H1 (cell line): ENCODE data around the gene PCED1B. TPM values are rescaled to one million over a fixed set of nuclear protein-coding genes. Genes with fewer than 3 reads are reported as not detected.

Experiments used
- CTCF ChIA-PET: fragments of 300-600 bp; sonication (Branson Sonifier 250); formaldehyde crosslinking; loops from one replicate; lab custom pipeline; 2021; ENCODE audit not compliant: partially characterized antibody; lab: Charles Lee
- POLR2A ChIA-PET: fragments of 300-600 bp; sonication (Branson Sonifier 250); formaldehyde crosslinking; loops from one replicate; lab custom pipeline; 2021; ENCODE audit warnings: inconsistent platforms; ENCODE audit not compliant: partially characterized antibody; lab: Charles Lee
- DNase-seq, 2 experiments: peaks; one replicate each; pipeline versions ENCODE4 v3.0.0 to v3.0.0-alpha.2; 2010 to 2022; ENCODE audit warnings: low spot score in 2 of 2, low read depth in 1 of 2, mixed read lengths in 1 of 2
- FAIRE-seq: peaks from 2 replicates; lab custom pipeline; 2011; peaks lifted over from hg19 to GRCh38; lab: Jason Lieb, UNC
- H2AFZ ChIP-seq: 2 replicates; pipeline ENCODE4 v1.8.1; 2012; ENCODE audit warnings: low read length, inconsistent platforms
- H2AK5ac ChIP-seq: 2 replicates; pipeline ENCODE4 v1.6.1; 2013; ENCODE audit warnings: low read depth, low read length
- H2BK120ac ChIP-seq: replicated peaks from 2 replicates; pipeline ENCODE3; 2013; ENCODE audit warnings: low read depth, low read length, inconsistent platforms
- H2BK12ac ChIP-seq: 2 replicates; pipeline ENCODE4 v1.6.1; 2013; ENCODE audit warnings: low read depth, low read length
- H2BK15ac ChIP-seq: 2 replicates; pipeline ENCODE4 v1.6.1; 2013; ENCODE audit warnings: low read length
- H2BK20ac ChIP-seq: 2 replicates; pipeline ENCODE4 v1.6.1; 2013; ENCODE audit warnings: low read length
- H2BK5ac ChIP-seq: 2 replicates; pipeline ENCODE4 v1.6.1; 2013; ENCODE audit warnings: low read depth, low read length
- H3K14ac ChIP-seq: 2 replicates; pipeline ENCODE4 v1.6.1; 2013; ENCODE audit warnings: inconsistent platforms; ENCODE audit not compliant: insufficient read length
- H3K18ac ChIP-seq: 2 replicates; pipeline ENCODE4 v1.6.1; 2013; ENCODE audit warnings: low read length; ENCODE audit errors: extremely low read depth
- H3K23ac ChIP-seq: 2 replicates; pipeline ENCODE4 v1.6.1; 2013; ENCODE audit warnings: inconsistent platforms; ENCODE audit not compliant: insufficient read length
- H3K23me2 ChIP-seq: 2 replicates; pipeline ENCODE4 v1.6.1; 2013; ENCODE audit warnings: low read depth, low read length
- H3K27ac ChIP-seq: 2 replicates; pipeline ENCODE4 v1.6.1; 2011; ENCODE audit warnings: low read depth, low read length, inconsistent platforms
- H3K27me3 ChIP-seq, 4 experiments: replicated peaks in 1 of 4; 1 replicate in 1 of 4; 2 replicates in 3 of 4; pipeline versions ENCODE4 v1.6.1 to v1.8.1; 2011 to 2013; ENCODE audit warnings: low read length in 3 of 4, mild to moderate bottlenecking in 3 of 4, inconsistent platforms in 2 of 4, mixed read lengths in 2 of 4, moderate library complexity in 1 of 4; ENCODE audit not compliant: control insufficient read depth in 3 of 4, insufficient read depth in 3 of 4; ENCODE audit errors: extremely low read depth in 1 of 4
- H3K36me3 ChIP-seq, 4 experiments: 2 replicates each; pipeline versions ENCODE4 v1.6.1 to v1.8.1; 2011 to 2013; ENCODE audit warnings: mild to moderate bottlenecking in 4 of 4, low read length in 3 of 4, moderate library complexity in 2 of 4, control low read depth in 1 of 4, inconsistent platforms in 1 of 4; ENCODE audit not compliant: insufficient read depth in 4 of 4, control insufficient read depth in 2 of 4
- H3K4ac ChIP-seq: replicated peaks from 2 replicates; pipeline ENCODE3; 2013; ENCODE audit warnings: low read length, low read depth, mixed read lengths, inconsistent platforms; ENCODE audit not compliant: insufficient read length
- H3K4me1 ChIP-seq, 4 experiments: replicated peaks in 1 of 4; 1 replicate in 1 of 4; 2 replicates in 3 of 4; pipeline versions ENCODE4 v1.6.1 to v1.8.1; 2011 to 2013; ENCODE audit warnings: low read length in 3 of 4, inconsistent platforms in 2 of 4, mixed read lengths in 1 of 4; ENCODE audit not compliant: insufficient read depth in 4 of 4, control insufficient read depth in 3 of 4
- H3K4me2 ChIP-seq, 2 experiments: 2 replicates each; pipeline versions ENCODE4 v1.6.1 to v1.8.1; 2011 to 2013; ENCODE audit warnings: low read depth in 2 of 2, low read length in 2 of 2, control low read depth in 1 of 2, inconsistent platforms in 1 of 2, mild to moderate bottlenecking in 1 of 2; ENCODE audit not compliant: insufficient read depth in 1 of 2
- H3K4me3 ChIP-seq, 4 experiments: fragments of 200-600, 300-600 bp in 1 of 4; sonication (generic), shearing (Covaris generic), sonication (Bioruptor Twin) in 1 of 4; 2 replicates each; pipeline versions ENCODE4 v1.5.1 to v1.8.1; 2011 to 2016; ENCODE audit warnings: low read length in 4 of 4, low read depth in 3 of 4, control low read depth in 2 of 4, inconsistent platforms in 2 of 4, mild to moderate bottlenecking in 2 of 4, mixed read lengths in 1 of 4, moderate library complexity in 1 of 4; ENCODE audit not compliant: insufficient read depth in 2 of 4; ENCODE audit errors: extremely low read depth in 1 of 4
- H3K56ac ChIP-seq: replicated peaks from 2 replicates; pipeline ENCODE3; 2013; ENCODE audit warnings: low read depth, mild to moderate bottlenecking, mixed read lengths, low read length, inconsistent platforms; ENCODE audit not compliant: insufficient read length
- H3K79me1 ChIP-seq: 2 replicates; pipeline ENCODE4 v1.6.1; 2013; ENCODE audit warnings: low read depth, low read length, control low read depth
- H3K79me2 ChIP-seq, 2 experiments: 2 replicates each; pipeline versions ENCODE4 v1.6.1 to v1.8.1; 2012 to 2013; ENCODE audit warnings: low read length in 2 of 2, mild to moderate bottlenecking in 2 of 2, inconsistent platforms in 1 of 2; ENCODE audit not compliant: insufficient read depth in 2 of 2, control insufficient read depth in 1 of 2
- H3K9ac ChIP-seq, 4 experiments: replicated peaks in 1 of 4; 1 replicate in 1 of 4; 2 replicates in 3 of 4; pipeline versions ENCODE4 v1.6.1 to v1.8.1; 2011 to 2013; ENCODE audit warnings: low read depth in 3 of 4, low read length in 3 of 4, control low read depth in 2 of 4, mild to moderate bottlenecking in 2 of 4, moderate library complexity in 2 of 4, inconsistent platforms in 1 of 4; ENCODE audit errors: extremely low read depth in 1 of 4
- H3K9me3 ChIP-seq, 2 experiments: 2 replicates each; pipeline versions ENCODE4 v1.6.1 to v1.8.1; 2012 to 2013; ENCODE audit warnings: mild to moderate bottlenecking in 2 of 2, moderate library complexity in 2 of 2, control low read depth in 1 of 2, inconsistent platforms in 1 of 2, low read depth in 1 of 2, low read length in 1 of 2, mixed read lengths in 1 of 2; ENCODE audit not compliant: insufficient read depth in 2 of 2
- H4K20me1 ChIP-seq, 2 experiments: replicated peaks in 1 of 2; 2 replicates each; pipeline versions ENCODE3 to v1.8.1; 2011 to 2013; ENCODE audit warnings: inconsistent platforms in 2 of 2, low read length in 2 of 2, mild to moderate bottlenecking in 1 of 2; ENCODE audit not compliant: insufficient read depth in 2 of 2, control insufficient read depth in 1 of 2
- H4K5ac ChIP-seq: 2 replicates; pipeline ENCODE4 v1.6.1; 2013; ENCODE audit warnings: low read length, low read depth, mixed read lengths, inconsistent platforms; ENCODE audit not compliant: insufficient read length
- H4K8ac ChIP-seq: 2 replicates; pipeline ENCODE4 v1.8.0; 2013; ENCODE audit warnings: mild to moderate bottlenecking, moderate library complexity, low read length, inconsistent platforms; ENCODE audit not compliant: insufficient read depth; ENCODE audit errors: extremely low read depth
- H4K91ac ChIP-seq: replicated peaks from 2 replicates; pipeline ENCODE3; 2013; ENCODE audit warnings: low read length, mixed read lengths, inconsistent platforms; ENCODE audit not compliant: insufficient read length
- CEBPB ChIP-seq: IDR thresholded peaks from 2 replicates; pipeline ENCODE4 v1.6.1; 2012; ENCODE audit warnings: low read depth, low read length
- CHD1 ChIP-seq: IDR thresholded peaks from 2 replicates; pipeline ENCODE4 v1.6.1; 2012; ENCODE audit warnings: low read depth, low read length, improper control_type of control experiment
- CREB1 ChIP-seq: IDR thresholded peaks from 2 replicates; pipeline ENCODE4 v1.6.1; 2012; ENCODE audit warnings: inconsistent platforms
- CTBP2 ChIP-seq: IDR thresholded peaks from 2 replicates; pipeline ENCODE4 v1.7.0; 2011; ENCODE audit warnings: borderline replicate concordance, mild to moderate bottlenecking, moderate library complexity, mixed read lengths, low read length; ENCODE audit not compliant: insufficient read depth, insufficient read length
- EP300 ChIP-seq, 2 experiments: IDR thresholded peaks; 1 replicate in 1 of 2; 2 replicates in 1 of 2; pipeline ENCODE4 v1.6.1; 2011 to 2012; ENCODE audit warnings: low read depth in 2 of 2, low read length in 2 of 2, mild to moderate bottlenecking in 2 of 2, borderline replicate concordance in 1 of 2, inconsistent platforms in 1 of 2, moderate library complexity in 1 of 2
- HDAC2 ChIP-seq, 2 experiments: fragments of 300-600 bp in 1 of 2; sonication (generic) in 1 of 2; IDR thresholded peaks; 2 replicates each; pipeline ENCODE4 v1.6.1; 2011 to 2012; ENCODE audit warnings: low read depth in 2 of 2, low read length in 2 of 2, mild to moderate bottlenecking in 2 of 2, moderate library complexity in 2 of 2, borderline replicate concordance in 1 of 2, inconsistent platforms in 1 of 2
- NANOG ChIP-seq: IDR thresholded peaks from 2 replicates; pipeline ENCODE4 v1.6.1; 2011; ENCODE audit warnings: low read length, low read depth, mild to moderate bottlenecking, inconsistent platforms; ENCODE audit not compliant: insufficient read depth, poor library complexity, severe bottlenecking
- PHF8 ChIP-seq: fragments of 200-600 bp; sonication (generic); conservative IDR thresholded peaks from 2 replicates; pipeline ENCODE4 v1.7.1; 2012; ENCODE audit warnings: low read depth, mild to moderate bottlenecking, inconsistent platforms, low read length, moderate library complexity
- POLR2AphosphoS5 ChIP-seq: IDR thresholded peaks from 2 replicates; pipeline ENCODE4 v1.6.1; 2011; ENCODE audit warnings: low read depth, low read length
- RNF2 ChIP-seq: fragments of 200-900, 300-1000 bp; sonication (generic); IDR thresholded peaks from 2 replicates; pipeline ENCODE4 v1.7.1; 2016; ENCODE audit warnings: borderline replicate concordance, low read depth, mild to moderate bottlenecking, antibody characterized with exemption, low read length; ENCODE audit not compliant: poor library complexity, severe bottlenecking; ENCODE audit errors: missing control alignments
- SP1 ChIP-seq: IDR thresholded peaks from 2 replicates; pipeline ENCODE4 v1.6.1; 2011; ENCODE audit warnings: low read depth, low read length
- WGBS, 2 experiments: shearing (Covaris generic) in 1 of 2; methylation state at CpG; one replicate each; pipeline versions ENCODE4 v1.1.6 to v1.1.7; 2013 to 2015; ENCODE audit warnings: low lambda C conversion rate in 2 of 2, mixed read lengths in 2 of 2, inconsistent platforms in 1 of 2, low coverage in 1 of 2, missing lambda C conversion rate in 1 of 2; ENCODE audit not compliant: insufficient replicate concordance in 2 of 2, insufficient coverage in 1 of 2, insufficient read length in 1 of 2; ENCODE audit errors: extremely low coverage in 1 of 2, missing lambda C conversion rate in 1 of 2; 5-methylcytosine and 5-hydroxymethylcytosine counted together
- polyA plus RNA-seq, 7 experiments: library from polyadenylated mRNA; depleted of rRNA in 3 of 7; stranded (reverse) in 5 of 7; unstranded in 2 of 7; fragments of >200 nt in 5 of 7; fragments of 200-250 nt in 2 of 7; gene quantifications; 1 replicate in 5 of 7; 2 replicates in 1 of 7; 4 replicates in 1 of 7; pipeline versions ENCODE4 v1.2.1 to v1.2.3, GENCODE V29; 2011 to 2013; ENCODE audit warnings: missing spikeins in 2 of 7, mixed read lengths in 2 of 7
- total RNA-seq: library from RNA; stranded (reverse); fragmentation: NEBNext Ultra II Directional; extraction: Animal tissue kit (Norgen Biotek cat#: 25700); gene quantifications from 2 replicates; pipeline ENCODE4 v1.2.1, GENCODE V29; 2021

Gene PCED1B
- total and polyA plus RNA-seq, 2 of the 8 experiments (the other 6 are each of a cell fraction or from before 2014, with no cell fraction given): 4.7 to 5.4 TPM

DNA sequence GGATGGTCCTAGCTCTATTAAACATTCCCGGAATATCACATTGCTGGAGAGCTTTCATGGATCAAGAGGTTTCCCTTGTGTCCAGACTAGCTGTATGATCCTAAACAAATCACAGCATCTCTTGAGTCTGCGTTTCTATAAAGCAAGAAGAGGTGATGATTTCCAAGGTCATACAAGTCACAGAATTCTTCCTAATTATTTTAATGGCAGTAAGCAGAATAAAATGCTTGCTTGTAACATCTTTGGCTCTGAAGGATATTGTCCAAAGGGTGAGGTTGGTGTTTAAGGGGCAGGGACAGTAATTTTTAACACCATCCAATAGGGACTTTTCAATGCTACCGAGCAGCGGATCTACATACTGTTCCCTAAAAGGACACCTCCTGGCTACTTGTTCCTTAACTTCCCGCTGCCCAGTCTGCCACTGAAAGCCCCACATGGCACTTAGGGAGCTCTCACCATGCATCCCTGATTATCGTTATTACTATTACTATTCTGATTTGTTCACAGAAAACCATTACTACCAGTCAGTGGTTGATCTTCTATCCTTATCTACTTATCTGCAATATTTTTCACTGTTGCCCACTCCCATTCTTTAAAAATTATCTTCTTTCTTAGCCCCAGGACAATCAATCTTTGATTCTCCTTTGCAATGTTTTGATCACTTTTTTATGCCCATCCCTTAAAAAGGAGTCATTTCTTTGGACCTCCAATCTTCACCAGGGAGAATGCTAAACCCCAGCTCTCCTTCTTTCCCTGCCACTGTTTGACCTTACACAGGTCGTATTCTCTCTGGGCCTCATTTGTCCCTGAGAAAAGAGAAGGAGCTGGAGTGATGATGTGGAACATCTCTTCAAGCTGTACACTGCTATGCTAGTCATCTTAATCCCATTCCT lies 4.0 kb upstream of the PCED1B start:
- Histone ChIP-seq H2BK20ac (no peak overlapping the region), H3K27ac (no peak overlapping the region), H3K79me2 (no peaks in the 10 kb centered on the region), H3K79me1 (no peaks in the 10 kb centered on the region), H3K23ac (no peak overlapping the region), H4K20me1 (no peaks in the 10 kb centered on the region), H3K9me3 (no peaks in the 10 kb centered on the region), H2AFZ (no peak overlapping the region), H2AK5ac (no peak overlapping the region), H4K5ac (no peak overlapping the region), H3K4me3 (no peak overlapping the region), H3K4me1 (peaks cover 0 to 3% (median 0%) of the 10 kb centered on the region in 4 experiments; a peak in 1 of 7 replicates), H2BK120ac (no peak overlapping the region), H3K9ac (no peak overlapping the region), H2BK15ac (no peak overlapping the region), H3K27me3 (peaks cover 0 to 19% (median 9%) of the 10 kb centered on the region in 4 experiments; a peak in 5 of 7 replicates), H3K23me2 (peaks cover 9% of the 10 kb centered on the region), H3K36me3 (no peaks in the 10 kb centered on the region), H3K14ac (no peak overlapping the region), H3K18ac (no peak overlapping the region), H2BK12ac (no peak overlapping the region), H2BK5ac (no peak overlapping the region), H4K91ac (no peak overlapping the region), H3K4me2 (no peak overlapping the region), H3K56ac (no peak overlapping the region), H3K4ac (no peak overlapping the region), H4K8ac (no peak overlapping the region)
- ChIA-PET CTCF (interaction anchor here (0.7 to 1.7 kb wide), 4 partner anchors 42 to 251 kb away, joined by 3 to 4 read pairs (median 4); no protein-coding TSS in a partner anchor), POLR2A (interaction anchor here (1.4 kb wide), 1 partner anchor 9 kb away, joined by 3 read pairs; no protein-coding TSS in a partner anchor)
- FAIRE-seq (no peak), DNase-seq (no peak)
- 85% methylated on average over 7 of the region's 7 CpGs; no CpG with 5 or more reads in 1 of the 2 experiments for WGBS, 2 experiments
- TF ChIP-seq CEBPB: no peak
- TF ChIP-seq CTBP2: no peak
- TF ChIP-seq POLR2AphosphoS5: no peak
- TF ChIP-seq CREB1: no peak
- no peak for TF ChIP-seq HDAC2 (IDR thresholded peaks at IDR 0.05; ENCODE audit: borderline replicate concordance in 1 of 2, low read depth in 2 of 2, low read length in 2 of 2)
- TF ChIP-seq NANOG: no peak
- TF ChIP-seq RNF2: no peak
- no peak for TF ChIP-seq PHF8
- no peak for TF ChIP-seq EP300 (IDR thresholded peaks at IDR 0.05; ENCODE audit: borderline replicate concordance in 1 of 2, low read depth in 2 of 2, low read length in 2 of 2)
- TF ChIP-seq SP1: no peak
- no peak for TF ChIP-seq CHD1
